Loucy (cell line): Measurements from ENCODE around the gene EEFSEC.

Experiments
- H2AFZ ChIP-seq: fragments of 200-600 bp; sonication (generic); 2 replicates; pipeline ENCODE4 v1.6.0; 2016; ENCODE audit warnings: antibody characterized with exemption, mild to moderate bottlenecking, low read length, moderate library complexity
- H3F3A ChIP-seq: fragments of 200-600 bp; 2 replicates; pipeline ENCODE4 v1.6.0; 2016; ENCODE audit warnings: antibody characterized with exemption, low read depth, mild to moderate bottlenecking
- H3K27me3 ChIP-seq: fragments of 200-600 bp; sonication (generic); 2 replicates; pipeline ENCODE4 v1.6.1; 2014; ENCODE audit warnings: low read length, mild to moderate bottlenecking; ENCODE audit not compliant: insufficient read depth, poor library complexity, severe bottlenecking
- H3K36me3 ChIP-seq: fragments of 200-600 bp; sonication (generic); 2 replicates; pipeline ENCODE4 v1.6.1; 2016; ENCODE audit warnings: low read length; ENCODE audit not compliant: insufficient read depth
- H3K4me1 ChIP-seq: fragments of 200-600 bp; sonication (generic); 2 replicates; pipeline ENCODE4 v1.5.1; 2014; ENCODE audit warnings: low read length, mild to moderate bottlenecking; ENCODE audit not compliant: insufficient read depth, poor library complexity, severe bottlenecking
- H3K4me2 ChIP-seq: fragments of 200-600 bp; sonication (generic); 2 replicates; pipeline ENCODE4 v1.6.0; 2014; ENCODE audit warnings: antibody characterized with exemption, low read length, low read depth, mild to moderate bottlenecking; ENCODE audit not compliant: poor library complexity, severe bottlenecking
- H3K4me3 ChIP-seq: fragments of 200-600 bp; sonication (generic); 2 replicates; pipeline ENCODE4 v1.5.1; 2014; ENCODE audit warnings: low read length, mild to moderate bottlenecking, mixed read lengths; ENCODE audit not compliant: poor library complexity, severe bottlenecking
- H3K79me2 ChIP-seq: fragments of 200-600 bp; sonication (generic); 2 replicates; pipeline ENCODE4 v1.6.1; 2014; ENCODE audit warnings: low read length; ENCODE audit not compliant: insufficient read depth
- H3K9ac ChIP-seq: fragments of 200-600 bp; sonication (generic); 2 replicates; pipeline ENCODE4 v1.6.0; 2014; ENCODE audit warnings: mild to moderate bottlenecking, low read depth, low read length, moderate library complexity; ENCODE audit not compliant: poor library complexity, severe bottlenecking
- H3K9me2 ChIP-seq: fragments of 200-600 bp; sonication (generic); replicated peaks from 2 replicates; pipeline ENCODE4 v1.6.1; 2016; ENCODE audit warnings: low read depth, low read length, mixed read lengths
- H3K9me3 ChIP-seq: fragments of 200-600 bp; sonication (generic); 2 replicates; pipeline ENCODE4 v1.6.1; 2014; ENCODE audit warnings: mild to moderate bottlenecking, antibody characterized with exemption, low read length, low read depth; ENCODE audit not compliant: insufficient read depth
- H4K20me1 ChIP-seq: fragments of 200-600 bp; sonication (generic); 2 replicates; pipeline ENCODE4 v1.6.0; 2014; ENCODE audit warnings: antibody characterized with exemption, low read length, mild to moderate bottlenecking; ENCODE audit not compliant: insufficient read depth, poor library complexity, severe bottlenecking
- EZH2phosphoT487 ChIP-seq: fragments of 200-600 bp; IDR thresholded peaks from 2 replicates; pipeline ENCODE4 v1.6.1; 2018; ENCODE audit warnings: antibody characterized with exemption, mild to moderate bottlenecking, moderate library complexity, borderline replicate concordance
- TF ChIP-seq, protein P1 (sequence below): fragments of 200-600 bp; sonication (generic); conservative IDR thresholded peaks from 2 replicates; pipeline ENCODE4 v1.5.1; 2014; ENCODE audit warnings: mild to moderate bottlenecking, antibody characterized with exemption, low read length

EEFSEC gene

GRCh38 chr3:128362026-128362965 lies 209.0 kb downstream of the EEFSEC start:
- no peak overlapping the region for H3K4me2 ChIP-seq
- no peaks in the 10 kb centered on the region for H3K27me3 ChIP-seq
- no peaks in the 10 kb centered on the region for H3F3A ChIP-seq
- H3K4me1 ChIP-seq = peaks cover 10% of the 10 kb centered on the region
- peaks cover 10% of the 10 kb centered on the region; the same call in 1 of the 2 replicates for H3K36me3 ChIP-seq
- TF ChIP-seq, protein P1, sequence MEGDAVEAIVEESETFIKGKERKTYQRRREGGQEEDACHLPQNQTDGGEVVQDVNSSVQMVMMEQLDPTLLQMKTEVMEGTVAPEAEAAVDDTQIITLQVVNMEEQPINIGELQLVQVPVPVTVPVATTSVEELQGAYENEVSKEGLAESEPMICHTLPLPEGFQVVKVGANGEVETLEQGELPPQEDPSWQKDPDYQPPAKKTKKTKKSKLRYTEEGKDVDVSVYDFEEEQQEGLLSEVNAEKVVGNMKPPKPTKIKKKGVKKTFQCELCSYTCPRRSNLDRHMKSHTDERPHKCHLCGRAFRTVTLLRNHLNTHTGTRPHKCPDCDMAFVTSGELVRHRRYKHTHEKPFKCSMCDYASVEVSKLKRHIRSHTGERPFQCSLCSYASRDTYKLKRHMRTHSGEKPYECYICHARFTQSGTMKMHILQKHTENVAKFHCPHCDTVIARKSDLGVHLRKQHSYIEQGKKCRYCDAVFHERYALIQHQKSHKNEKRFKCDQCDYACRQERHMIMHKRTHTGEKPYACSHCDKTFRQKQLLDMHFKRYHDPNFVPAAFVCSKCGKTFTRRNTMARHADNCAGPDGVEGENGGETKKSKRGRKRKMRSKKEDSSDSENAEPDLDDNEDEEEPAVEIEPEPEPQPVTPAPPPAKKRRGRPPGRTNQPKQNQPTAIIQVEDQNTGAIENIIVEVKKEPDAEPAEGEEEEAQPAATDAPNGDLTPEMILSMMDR = no peak
- TF ChIP-seq EZH2phosphoT487 = no peak
- H2AFZ ChIP-seq = no peak overlapping the region
- no peaks in the 10 kb centered on the region for H3K9me2 ChIP-seq
- H4K20me1 ChIP-seq = no peaks in the 10 kb centered on the region
- no peaks in the 10 kb centered on the region for H3K79me2 ChIP-seq
- H3K9me3 ChIP-seq = no peaks in the 10 kb centered on the region
- no peak overlapping the region for H3K9ac ChIP-seq
- no peak overlapping the region for H3K4me3 ChIP-seq

- H3K9ac ChIP-seq = no peak overlapping the region
- no peaks in the 10 kb centered on the region for H3K9me2 ChIP-seq
- no peaks in the 10 kb centered on the region for H3F3A ChIP-seq
- H3K9me3 ChIP-seq = no peaks in the 10 kb centered on the region
- TF ChIP-seq, protein P1 = no peak
- no peak for TF ChIP-seq EZH2phosphoT487
- H3K27me3 ChIP-seq = no peaks in the 10 kb centered on the region
- H3K4me2 ChIP-seq = no peak overlapping the region
- H3K36me3 ChIP-seq = peaks cover 5% of the 10 kb centered on the region; the same call in 1 of the 2 replicates
- no peaks in the 10 kb centered on the region for H3K79me2 ChIP-seq
- H2AFZ ChIP-seq = no peak overlapping the region
- H4K20me1 ChIP-seq = no peaks in the 10 kb centered on the region
- no peak overlapping the region for H3K4me3 ChIP-seq
- peaks cover 17% of the 10 kb centered on the region for H3K4me1 ChIP-seq
Measured at GRCh38 chr3:128364291-128364690, 211.0 kb downstream of the EEFSEC start.

- no peaks in the 10 kb centered on the region for H4K20me1 ChIP-seq
- no peak overlapping the region for H3K9ac ChIP-seq
- no peak overlapping the region for H2AFZ ChIP-seq
- no peaks in the 10 kb centered on the region for H3K9me3 ChIP-seq
- H3F3A ChIP-seq = 0 out of 2 replicates have a peak, but pooled peaks cover 3% of the 10 kb centered on the region
- H3K79me2 ChIP-seq = no peaks in the 10 kb centered on the region
- H3K27me3 ChIP-seq = no peaks in the 10 kb centered on the region
- H3K4me1 ChIP-seq = peaks cover 23% of the 10 kb centered on the region
- no peak overlapping the region for H3K4me2 ChIP-seq
- H3K9me2 ChIP-seq = no peaks in the 10 kb centered on the region
- H3K4me3 ChIP-seq = no peak overlapping the region
- TF ChIP-seq, protein P1 = no peak
- TF ChIP-seq EZH2phosphoT487 = no peak
- H3K36me3 ChIP-seq = peaks cover 5% of the 10 kb centered on the region; the same call in 1 of the 2 replicates
Measured at GRCh38 chr3:128364808-128365360, 211.6 kb downstream of the EEFSEC start.
